Activated B cell treated with CpG ODN at 0.5 μM for 24 hours (primary cell): ENCODE data around the gene PARP16. TPM values are rescaled to one million over a fixed set of nuclear protein-coding genes. Genes with fewer than 3 reads are reported as not detected.

Experiments used
- ATAC-seq: fragments of 200-7000 bp; cut with Tn5 transposase; one replicate; pipeline ENCODE4 v1.10.0; 2021; ENCODE audit warnings: low read depth, mild to moderate bottlenecking, moderate library complexity
- CTCF ChIA-PET: fragments of 350-600 bp; sonication (Branson Sonifier 250); formaldehyde crosslinking; loops from one replicate; lab custom pipeline; 2021; ENCODE audit warnings: antibody characterized with exemption; lab: Charles Lee
- POLR2A ChIA-PET: fragments of 350-600 bp; sonication (Branson Sonifier 250); formaldehyde crosslinking; loops from one replicate; lab custom pipeline; 2021; ENCODE audit warnings: antibody characterized with exemption; lab: Charles Lee
- DNase-seq: peaks from one replicate; pipeline ENCODE4 v3.0.0; 2022
- H3K27ac Mint-ChIP-seq: one replicate; pipeline ENCODE4 v1.8.0; 2020; ENCODE audit warnings: mixed read lengths
- H3K27me3 Mint-ChIP-seq: one replicate; pipeline ENCODE4 v1.8.0; 2021; ENCODE audit warnings: mixed read lengths
- H3K36me3 Mint-ChIP-seq: one replicate; pipeline ENCODE4 v1.8.0; 2021; ENCODE audit warnings: low read depth, mixed read lengths
- H3K4me1 Mint-ChIP-seq: one replicate; pipeline ENCODE4 v1.8.0; 2021; ENCODE audit warnings: mixed read lengths
- H3K4me3 Mint-ChIP-seq: one replicate; pipeline ENCODE4 v1.8.0; 2020; ENCODE audit warnings: mild to moderate bottlenecking, mixed read lengths
- H3K9me3 Mint-ChIP-seq: one replicate; pipeline ENCODE4 v1.8.0; 2020; ENCODE audit warnings: mixed read lengths
- CTCF ChIP-seq: fragments of 200-600 bp; IDR thresholded peaks from one replicate; pipeline ENCODE4 v1.8.0; 2022; ENCODE audit warnings: antibody characterized with exemption, mild to moderate bottlenecking
- intact Hi-C: fragments of 100-400 bp; cut with micrococcal nuclease; formaldehyde crosslinking; loops from one replicate; pipeline ENCODE4 v1.15.1; 2024
- total RNA-seq: library from RNA; stranded (reverse); gene quantifications from 2 replicates; pipeline ENCODE4 v1.2.3, GENCODE V29; 2022

The PARP16 gene
- total RNA-seq, 1 donor from 2014 or later: 11.5 TPM

- Mint-ChIP-seq H3K36me3 (no peaks in the 10 kb centered on the region), H3K27me3 (peaks cover 15% of the 10 kb centered on the region), H3K4me3 (no peak overlapping the region), H3K27ac (no peak overlapping the region), H3K4me1 (peaks cover 5% of the 10 kb centered on the region), H3K9me3 (no peaks in the 10 kb centered on the region)
- ChIA-PET CTCF (no interaction called here), POLR2A (interaction anchor here (1.4 kb wide), 1 partner anchor 22 kb away, joined by 9 read pairs; the partner anchor contains the start of gene RNU5B-1)
- intact Hi-C loops: no loop called here
- DNase-seq (no peak), ATAC-seq (no peak)
- no peak for TF ChIP-seq CTCF
Observed at GRCh38 chr15:65326818-65327217, 40.1 kb upstream of the PARP16 start.

- ATAC-seq (no peak), DNase-seq (no peak)
- TF ChIP-seq CTCF: no peak
- Mint-ChIP-seq H3K4me3 (no peak overlapping the region), H3K27ac (no peak overlapping the region), H3K27me3 (peaks cover 18% of the 10 kb centered on the region), H3K9me3 (no peaks in the 10 kb centered on the region), H3K4me1 (peaks cover 5% of the 10 kb centered on the region), H3K36me3 (no peaks in the 10 kb centered on the region)
- CTCF ChIA-PET: interaction anchor here (1.0 kb wide), 1 partner anchor 59 kb away, joined by 3 read pairs; no protein-coding TSS in a partner anchor
- intact Hi-C loops: no loop called here
- POLR2A ChIA-PET: interaction anchor here (0.6 to 1.4 kb wide), 2 partner anchors 21 to 863 kb away, joined by 3 to 9 read pairs; partner anchors contain the start of gene RNU5B-1
Observed at GRCh38 chr15:65326117-65326526, 39.4 kb upstream of the PARP16 start.

GRCh38 chr15:65323071-65323511 lies 36.4 kb upstream of the PARP16 start:
- Mint-ChIP-seq H3K27me3 (peaks cover 25% of the 10 kb centered on the region), H3K4me1 (peaks cover 2% of the 10 kb centered on the region), H3K27ac (no peak overlapping the region), H3K9me3 (no peaks in the 10 kb centered on the region), H3K4me3 (no peak overlapping the region), H3K36me3 (no peaks in the 10 kb centered on the region)
- ATAC-seq (no peak), DNase-seq (no peak)
- TF ChIP-seq CTCF: no peak
- intact Hi-C loops: no loop called here
- POLR2A ChIA-PET: no interaction called here
- CTCF ChIA-PET: interaction anchor here (4.7 kb wide), 1 partner anchor 63 kb away, joined by 76 read pairs; no protein-coding TSS in a partner anchor

- intact Hi-C loops: loop anchor here (1.0 to 2.0 kb wide), 4 partner anchors 66 to 1248 kb away; no protein-coding TSS in a partner anchor
- no peaks in the 10 kb centered on the region for H3K9me3 Mint-ChIP-seq
- H3K27me3 Mint-ChIP-seq: peaks cover 23% of the 10 kb centered on the region
- H3K36me3 Mint-ChIP-seq: no peaks in the 10 kb centered on the region
- ATAC-seq: peak; percentile 100
- ChIA-PET POLR2A (interaction anchor here (1.1 to 2.8 kb wide), 2 partner anchors 14 to 1180 kb away, joined by 3 to 22 read pairs; partner anchors contain the start of gene RNU5B-1), CTCF (interaction anchor here (1.0 to 4.7 kb wide), 3 partner anchors 9 to 79 kb away, joined by 3 to 76 read pairs (median 5); no protein-coding TSS in a partner anchor)
- peak overlapping the region; percentile 24 for H3K27ac Mint-ChIP-seq
- H3K4me3 Mint-ChIP-seq: no peak overlapping the region
- H3K4me1 Mint-ChIP-seq: no peaks in the 10 kb centered on the region
- peak; percentile 91 for TF ChIP-seq CTCF
- DNase-seq: peak; percentile 56
Observed at GRCh38 chr15:65318870-65319356, 32.2 kb upstream of the PARP16 start.

GRCh38 chr15:65312400-65312916 lies 25.8 kb upstream of the PARP16 start:
- Mint-ChIP-seq H3K4me1 (no peaks in the 10 kb centered on the region), H3K4me3 (no peak overlapping the region), H3K27ac (no peak overlapping the region), H3K9me3 (no peaks in the 10 kb centered on the region), H3K27me3 (no peaks in the 10 kb centered on the region), H3K36me3 (no peaks in the 10 kb centered on the region)
- DNase-seq (no peak), ATAC-seq (no peak)
- CTCF ChIA-PET: no interaction called here
- intact Hi-C loops: no loop called here
- TF ChIP-seq CTCF: no peak
- POLR2A ChIA-PET: interaction anchor here (2.4 kb wide), 1 partner anchor 7 kb away, joined by 8 read pairs; the partner anchor contains the start of gene RNU5B-1
